AML-193 (cell line): ENCODE results near the gene ANKRD13D.
A peak's percentile ranks its signal among the peaks of the same experiment; 100 is the strongest.

Experiments
- DNase-seq, 2 experiments: peaks; one replicate each; lab custom pipeline; 2025; lab: John Stamatoyannopoulos, UW

The ANKRD13D gene

DNA sequence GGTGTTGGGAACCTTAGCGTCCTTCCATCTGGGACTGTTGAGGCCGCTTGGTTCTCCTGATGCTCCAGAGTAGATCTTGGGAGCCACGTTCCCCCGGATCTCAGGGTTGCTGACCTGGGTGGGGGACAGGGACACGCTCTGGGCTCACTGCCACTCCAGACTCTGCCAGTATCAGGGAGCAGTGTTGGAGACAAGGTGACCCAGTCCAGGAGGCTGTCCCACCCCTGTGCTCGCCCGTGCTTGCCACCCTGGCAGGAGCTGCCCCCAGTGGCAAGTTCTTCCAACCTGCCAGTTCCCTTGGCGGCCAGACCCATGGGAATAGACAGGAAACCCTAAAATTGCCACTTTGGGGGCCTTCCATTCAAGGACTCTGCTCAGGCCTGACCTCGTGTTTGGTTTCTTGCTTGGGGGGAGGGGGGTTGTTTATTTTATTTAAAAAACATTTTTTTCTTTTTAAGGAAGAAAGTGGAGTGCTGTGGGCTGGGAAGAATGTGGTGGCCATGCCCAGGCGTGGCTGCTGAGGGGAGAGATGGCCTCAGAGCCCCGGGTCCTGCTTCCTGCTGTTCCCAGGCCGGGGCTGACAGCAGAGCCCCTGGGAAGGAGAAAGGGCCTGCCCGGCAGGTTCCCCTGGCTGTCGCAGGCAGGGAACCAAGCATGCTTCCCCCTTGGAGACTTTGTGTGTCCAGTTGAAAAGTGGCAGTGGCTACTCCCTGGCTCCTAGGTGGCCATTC lies 15.7 kb upstream of the ANKRD13D start:
- DNase-seq = no peak

DNA sequence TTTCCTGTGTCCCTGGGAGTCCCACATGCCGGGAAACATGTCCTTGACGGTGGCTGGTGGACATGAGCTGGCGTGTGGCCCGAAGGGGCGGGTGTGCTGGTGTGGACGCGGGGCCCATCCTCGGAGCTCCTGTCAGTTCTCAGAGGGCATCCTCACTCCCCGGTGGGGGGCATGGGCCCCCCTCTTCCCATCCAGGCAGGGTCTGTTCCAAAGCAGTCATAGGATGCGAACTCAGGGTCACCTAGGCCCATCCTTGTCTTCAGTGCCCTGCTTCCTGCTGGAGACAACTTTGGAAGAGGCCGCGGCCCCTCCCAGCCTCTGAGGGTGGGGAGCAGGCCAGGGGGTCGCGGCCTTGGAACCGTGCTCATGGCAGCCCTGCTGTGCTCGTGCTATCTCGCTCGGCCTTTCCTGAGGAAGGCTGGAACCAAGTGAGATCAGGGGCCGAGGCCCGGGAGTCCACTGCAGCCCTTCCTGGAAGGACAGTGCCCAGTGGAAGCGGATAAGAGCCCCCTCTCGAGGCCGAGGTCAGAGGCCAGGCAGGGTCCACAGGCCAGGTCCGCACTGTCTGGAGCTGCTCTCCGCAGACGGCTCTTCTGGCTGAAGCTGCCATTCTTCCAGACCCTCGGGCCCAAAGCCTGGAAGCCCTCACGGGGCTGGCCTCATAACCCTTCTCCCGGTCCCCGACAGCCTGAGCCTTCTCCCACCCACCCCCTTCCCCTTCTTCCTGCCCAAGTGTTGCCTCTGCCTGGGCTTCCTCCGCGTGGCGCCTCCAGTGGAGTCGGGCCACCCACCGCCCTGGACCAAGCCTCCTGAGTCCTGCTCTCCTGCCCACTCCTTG lies 14.1 kb upstream of the ANKRD13D start:
- no peak for DNase-seq

DNA sequence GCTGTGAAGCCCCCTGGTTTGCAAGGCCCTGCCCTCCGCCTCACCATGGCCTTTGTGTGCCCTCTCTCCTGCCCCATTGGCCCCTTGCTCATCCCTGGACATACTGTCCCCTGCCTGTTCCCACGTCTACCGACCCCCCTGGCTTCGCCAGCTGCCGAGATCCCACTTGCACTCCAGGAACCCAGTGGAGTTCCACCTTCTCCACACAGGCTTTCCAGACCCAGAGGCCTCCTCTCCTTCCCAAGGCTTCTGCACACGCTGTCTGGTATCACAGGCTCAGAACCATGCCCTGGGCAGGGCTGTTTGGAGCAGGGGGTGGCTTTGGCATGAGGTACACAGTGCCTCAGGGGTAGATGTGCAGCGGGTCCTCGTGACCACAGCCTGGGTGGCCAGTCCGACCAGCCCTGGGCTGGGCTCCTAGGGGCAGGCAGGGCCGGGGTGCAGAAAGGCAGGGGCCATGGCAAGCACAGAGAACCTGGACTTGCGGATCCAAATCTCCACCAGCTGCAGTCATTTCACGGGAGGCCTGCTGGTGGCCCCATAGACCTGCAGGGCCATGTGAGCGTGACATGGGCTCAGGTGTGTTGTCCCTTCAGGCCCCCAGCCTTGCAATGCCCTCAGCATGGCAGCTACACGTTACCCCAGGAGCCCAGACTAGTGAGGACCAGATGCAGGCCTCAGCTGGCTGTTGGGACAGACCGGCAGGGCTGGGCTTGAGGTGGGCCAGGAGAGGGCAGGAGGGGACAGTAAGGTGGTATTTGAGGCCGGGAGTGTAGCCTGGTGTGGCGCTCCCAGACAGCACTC lies 13.3 kb upstream of the ANKRD13D start:
- no peak for DNase-seq

DNA sequence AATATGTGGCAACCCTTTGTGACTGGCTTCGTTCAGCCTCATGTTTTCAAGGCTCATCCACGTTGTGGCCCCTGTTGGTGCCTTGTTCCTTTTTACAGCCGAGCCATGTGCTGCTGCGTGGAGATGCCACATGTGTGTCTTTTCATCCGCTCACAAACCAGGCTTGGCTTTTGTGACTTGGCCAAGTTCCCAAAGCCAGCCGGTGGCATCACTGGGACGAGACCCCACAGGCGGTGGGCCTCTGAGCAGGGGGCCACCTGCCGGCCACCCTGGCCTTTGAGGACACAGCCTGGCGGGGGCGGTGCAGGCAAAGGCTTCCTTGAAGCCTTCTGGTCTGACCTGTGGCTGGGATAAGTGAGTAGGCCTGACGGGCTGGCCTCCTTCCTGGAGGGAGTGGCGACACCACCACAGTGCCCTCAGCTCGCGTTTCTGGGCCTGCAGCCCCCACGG lies 12.3 kb upstream of the ANKRD13D start:
- DNase-seq = peak; percentile 90 to 97

DNA sequence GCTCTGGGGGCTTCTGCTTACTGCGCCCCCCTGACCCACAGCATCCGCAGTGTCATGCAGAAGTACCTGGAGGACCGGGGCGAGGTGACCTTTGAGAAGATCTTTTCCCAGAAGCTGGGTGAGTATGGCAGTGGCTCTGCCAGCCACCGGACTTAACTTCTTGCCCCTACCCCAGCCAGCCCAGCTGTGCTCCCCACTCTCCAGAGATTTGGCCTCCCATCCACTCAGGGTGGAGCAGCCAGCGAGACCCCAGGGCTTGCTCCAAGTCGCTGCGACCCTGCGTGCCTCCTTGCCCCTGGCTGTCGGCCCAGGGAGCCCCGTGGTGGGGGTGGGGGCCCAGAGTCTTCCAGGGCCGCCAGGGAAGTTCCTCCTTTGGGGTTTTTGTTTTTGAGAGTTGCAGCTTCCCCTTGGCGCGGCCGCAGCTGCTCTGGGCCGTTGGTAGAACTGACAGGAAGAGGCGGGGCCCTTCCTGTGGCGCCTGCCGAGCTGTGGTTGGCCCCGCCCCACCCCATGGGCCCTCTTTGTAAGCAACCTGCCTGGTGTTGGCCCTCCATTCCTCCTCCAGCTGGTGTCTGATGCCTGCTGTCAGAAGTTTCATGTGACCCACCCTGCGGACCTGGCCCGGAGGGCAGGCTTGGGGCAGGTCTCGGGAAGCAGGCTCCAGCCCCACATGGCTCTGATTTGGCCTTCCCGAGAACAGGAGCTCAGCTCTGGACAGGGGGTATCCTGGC lies 11.7 kb upstream of the ANKRD13D start:
- peak; percentile 95 to 96 for DNase-seq

DNA sequence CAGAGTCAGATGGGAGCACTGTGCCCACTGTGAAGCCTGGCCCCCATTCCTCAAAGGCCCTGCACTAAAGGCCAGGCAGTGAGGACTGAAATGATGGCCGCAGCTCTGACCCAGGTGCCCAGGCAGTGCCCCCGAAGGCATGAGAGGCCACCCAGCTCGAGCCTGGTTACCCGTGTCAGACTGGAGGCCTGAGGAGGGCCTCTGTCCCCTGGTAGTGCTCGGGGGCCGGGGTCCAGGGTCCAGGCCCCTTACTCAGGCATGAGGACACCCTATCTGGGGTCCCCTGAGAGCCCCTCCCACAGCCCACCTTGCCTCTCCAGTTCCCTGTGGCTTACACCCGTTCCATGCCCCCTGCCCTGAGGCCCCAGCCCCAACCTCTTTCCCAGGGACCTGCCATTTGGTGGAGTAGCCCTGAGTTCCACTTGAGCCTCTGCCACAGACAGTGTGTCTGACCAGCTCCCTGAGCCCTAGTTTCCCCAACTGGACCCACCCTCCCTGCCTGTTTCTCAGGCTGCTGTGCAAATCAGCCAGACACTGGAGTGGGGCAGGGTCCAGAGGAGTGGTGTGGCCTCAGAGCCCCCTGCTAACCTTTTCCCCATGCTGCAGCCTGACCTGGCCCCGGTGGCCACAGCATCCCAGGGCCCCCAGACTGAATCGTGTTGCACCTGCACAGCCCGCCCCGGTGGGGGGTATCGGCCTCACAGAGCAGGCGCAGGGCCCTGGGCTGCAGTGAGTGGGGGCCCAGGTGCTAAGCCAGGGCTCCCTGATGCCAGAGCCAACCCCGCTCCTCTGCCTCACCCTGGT lies 10.8 kb upstream of the ANKRD13D start:
- DNase-seq = no peak

DNA sequence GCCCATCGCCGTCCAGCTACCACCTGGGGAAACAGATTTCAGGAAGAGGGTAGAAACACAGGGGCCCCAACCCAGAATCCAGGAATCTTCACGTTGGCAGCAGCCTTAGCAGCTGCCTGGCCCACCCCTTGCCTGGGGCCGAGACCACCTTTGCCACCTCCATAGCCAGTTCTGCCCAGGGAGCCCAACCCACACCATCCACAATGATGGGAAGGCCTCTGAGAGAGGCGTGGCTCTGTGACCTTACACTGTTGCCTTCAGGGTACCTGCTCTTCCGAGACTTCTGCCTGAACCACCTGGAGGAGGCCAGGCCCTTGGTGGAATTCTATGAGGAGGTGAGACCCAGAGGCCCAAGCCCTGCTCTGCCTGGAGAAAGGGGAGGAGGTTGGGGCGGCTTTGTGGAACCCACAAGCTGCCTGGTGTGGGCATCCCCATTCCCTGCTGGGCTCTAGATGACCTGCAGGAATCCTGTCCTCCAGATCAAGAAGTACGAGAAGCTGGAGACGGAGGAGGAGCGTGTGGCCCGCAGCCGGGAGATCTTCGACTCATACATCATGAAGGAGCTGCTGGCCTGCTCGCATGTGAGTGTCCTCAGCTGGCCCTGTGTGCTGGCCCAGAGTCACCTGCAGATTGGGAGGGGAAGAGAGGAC lies 10.0 kb upstream of the ANKRD13D start:
- no peak for DNase-seq

DNA sequence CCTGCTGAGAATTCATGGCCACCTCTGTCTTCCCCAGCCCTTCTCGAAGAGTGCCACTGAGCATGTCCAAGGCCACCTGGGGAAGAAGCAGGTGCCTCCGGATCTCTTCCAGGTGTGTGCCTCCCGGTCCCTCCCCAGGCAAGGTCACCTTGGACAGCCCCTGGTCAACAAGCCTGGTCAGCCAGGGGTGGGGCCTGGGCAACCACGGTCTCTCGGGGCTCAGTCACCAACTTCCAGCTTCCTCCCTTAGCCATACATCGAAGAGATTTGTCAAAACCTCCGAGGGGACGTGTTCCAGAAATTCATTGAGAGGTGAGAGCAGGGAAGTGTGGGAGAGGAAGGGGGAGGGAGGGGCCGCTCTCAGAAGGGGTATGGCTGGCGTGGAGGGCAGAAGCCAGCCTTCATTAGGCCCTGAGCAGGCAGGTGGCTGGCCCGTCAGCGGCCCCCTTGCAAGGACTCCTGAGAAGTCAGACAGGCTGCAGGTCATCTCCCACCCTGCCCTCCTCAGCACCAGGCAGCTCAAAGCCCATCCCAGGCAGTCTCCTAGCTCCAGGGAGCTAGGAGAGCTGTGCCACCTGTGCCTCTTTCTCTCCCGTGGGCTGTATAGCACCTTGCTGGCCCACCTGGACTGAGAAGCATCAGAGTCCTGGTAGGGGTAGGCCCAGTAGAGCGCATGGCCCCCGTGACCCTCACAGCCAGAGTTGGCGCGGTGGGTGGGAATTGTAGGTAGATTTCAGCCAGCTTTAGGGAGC lies 9.3 kb upstream of the ANKRD13D start:
- DNase-seq = no peak

DNA sequence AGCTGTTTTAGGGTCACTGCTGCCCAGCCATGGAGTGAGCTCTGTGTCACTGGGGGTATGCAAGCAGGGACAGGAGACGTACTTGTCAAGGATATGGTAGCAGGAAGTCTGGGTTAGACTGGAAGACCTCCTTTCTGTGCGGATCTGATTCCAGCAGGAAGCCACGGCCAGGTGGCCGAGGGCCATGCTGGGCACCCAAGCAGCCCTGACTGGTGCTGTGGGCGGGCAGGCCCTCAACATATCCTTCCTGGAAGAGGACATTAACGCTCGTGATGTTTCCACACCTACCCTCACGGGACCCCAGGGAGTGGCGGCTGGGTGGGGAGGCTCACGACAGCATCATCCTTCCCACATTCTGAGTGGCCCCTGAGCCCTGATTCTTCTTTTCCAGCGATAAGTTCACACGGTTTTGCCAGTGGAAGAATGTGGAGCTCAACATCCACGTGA lies 8.7 kb upstream of the ANKRD13D start:
- no peak for DNase-seq

DNA sequence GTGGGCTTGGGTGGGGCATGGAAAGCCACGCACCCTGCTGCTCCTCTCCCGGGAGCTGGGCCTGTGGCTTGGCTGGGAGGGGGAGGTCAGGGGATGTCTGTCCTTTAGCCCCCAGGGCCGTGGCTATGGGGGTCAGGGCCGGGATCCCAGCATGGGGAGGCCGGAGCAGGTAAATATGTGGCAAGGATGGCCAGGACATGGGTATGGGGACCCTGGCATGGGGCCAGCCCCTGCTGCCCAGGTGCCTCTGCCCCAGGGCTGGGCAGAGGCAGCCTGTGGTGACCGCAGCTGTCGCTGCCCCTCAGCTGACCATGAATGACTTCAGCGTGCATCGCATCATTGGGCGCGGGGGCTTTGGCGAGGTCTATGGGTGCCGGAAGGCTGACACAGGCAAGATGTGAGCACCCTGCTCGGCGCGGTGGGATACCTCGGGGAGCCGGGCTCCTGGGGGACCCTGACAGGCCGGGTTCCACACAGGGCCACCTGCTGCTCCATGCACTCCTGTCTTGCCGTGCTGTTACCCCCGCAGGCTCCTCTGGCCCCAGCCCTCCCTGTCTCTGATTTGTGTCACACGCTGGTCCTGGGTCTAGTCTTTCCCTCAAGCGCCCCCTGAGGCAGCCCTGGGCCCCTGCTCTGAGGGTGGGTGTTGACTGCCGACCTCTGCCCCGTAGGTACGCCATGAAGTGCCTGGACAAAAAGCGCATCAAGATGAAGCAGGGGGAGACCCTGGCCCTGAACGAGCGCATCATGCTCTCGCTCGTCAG lies 8.1 kb upstream of the ANKRD13D start:
- no peak for DNase-seq

DNA sequence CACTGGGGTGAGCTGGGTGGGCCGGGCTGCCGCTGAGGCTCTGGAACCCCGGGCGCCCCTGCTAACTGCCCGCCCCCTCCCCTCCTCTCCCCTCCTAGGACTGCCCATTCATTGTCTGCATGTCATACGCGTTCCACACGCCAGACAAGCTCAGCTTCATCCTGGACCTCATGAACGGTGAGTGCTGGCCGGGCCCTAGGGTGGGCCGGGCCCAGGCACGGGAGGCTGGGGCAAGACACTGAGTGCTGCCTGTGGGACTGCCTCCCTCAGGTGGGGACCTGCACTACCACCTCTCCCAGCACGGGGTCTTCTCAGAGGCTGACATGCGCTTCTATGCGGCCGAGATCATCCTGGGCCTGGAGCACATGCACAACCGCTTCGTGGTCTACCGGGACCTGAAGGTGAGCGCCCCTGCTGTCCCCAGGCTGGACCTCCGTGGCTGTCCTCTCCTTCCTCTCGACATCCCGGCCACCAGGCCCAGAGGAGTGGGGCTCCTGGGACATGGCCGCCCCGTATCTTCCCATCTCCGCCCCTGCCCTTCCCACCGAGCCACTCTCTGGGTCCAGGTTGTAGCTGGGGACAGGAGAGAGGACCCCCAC lies 7.5 kb upstream of the ANKRD13D start:
- no peak for DNase-seq

DNA sequence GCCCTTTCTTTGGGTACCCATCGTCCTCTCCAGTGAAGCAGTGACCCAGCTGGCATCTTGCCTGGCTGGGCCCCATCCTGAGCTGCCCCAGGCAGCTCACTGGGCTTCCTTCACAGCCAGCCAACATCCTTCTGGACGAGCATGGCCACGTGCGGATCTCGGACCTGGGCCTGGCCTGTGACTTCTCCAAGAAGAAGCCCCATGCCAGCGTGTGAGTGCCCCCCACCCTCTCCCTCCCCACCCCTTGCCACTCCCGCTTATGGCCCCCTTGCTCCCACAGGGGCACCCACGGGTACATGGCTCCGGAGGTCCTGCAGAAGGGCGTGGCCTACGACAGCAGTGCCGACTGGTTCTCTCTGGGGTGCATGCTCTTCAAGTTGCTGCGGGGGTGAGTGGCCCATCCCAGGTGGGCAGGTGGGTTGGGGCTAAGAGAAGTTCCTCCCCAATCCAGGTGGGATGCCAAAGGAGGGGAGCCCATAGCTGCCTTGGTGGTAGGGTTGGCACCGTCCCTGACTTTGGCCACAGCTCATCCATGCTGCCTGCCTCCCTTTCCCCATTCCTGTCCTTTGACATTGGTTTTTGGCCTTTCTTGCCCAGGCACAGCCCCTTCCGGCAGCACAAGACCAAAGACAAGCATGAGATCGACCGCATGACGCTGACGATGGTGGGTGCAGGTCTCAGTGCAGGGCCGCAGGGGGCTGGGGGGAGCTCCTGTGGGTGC lies 6.8 kb upstream of the ANKRD13D start:
- no peak for DNase-seq

DNA sequence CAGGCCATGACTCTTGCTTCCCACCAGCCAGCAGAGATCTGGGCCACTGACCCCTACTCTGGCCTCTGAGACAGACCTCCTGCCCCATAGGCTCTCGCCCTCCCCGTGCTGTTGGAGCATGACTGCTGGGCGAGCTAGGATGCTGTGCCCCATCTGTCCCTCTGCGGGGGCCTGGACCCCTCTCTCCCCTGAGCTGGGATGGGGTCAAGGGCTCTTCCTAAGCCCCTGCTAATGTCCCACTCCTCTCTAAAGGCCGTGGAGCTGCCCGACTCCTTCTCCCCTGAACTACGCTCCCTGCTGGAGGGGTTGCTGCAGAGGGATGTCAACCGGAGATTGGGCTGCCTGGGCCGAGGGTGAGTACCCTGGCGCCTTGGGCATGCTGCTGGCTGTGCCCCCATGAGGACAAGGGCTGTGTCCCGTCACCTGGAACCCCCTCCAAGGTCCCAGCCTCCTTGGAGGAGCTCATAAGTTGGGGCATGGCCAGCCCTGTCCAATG lies 6.2 kb upstream of the ANKRD13D start:
- no peak for DNase-seq

DNA sequence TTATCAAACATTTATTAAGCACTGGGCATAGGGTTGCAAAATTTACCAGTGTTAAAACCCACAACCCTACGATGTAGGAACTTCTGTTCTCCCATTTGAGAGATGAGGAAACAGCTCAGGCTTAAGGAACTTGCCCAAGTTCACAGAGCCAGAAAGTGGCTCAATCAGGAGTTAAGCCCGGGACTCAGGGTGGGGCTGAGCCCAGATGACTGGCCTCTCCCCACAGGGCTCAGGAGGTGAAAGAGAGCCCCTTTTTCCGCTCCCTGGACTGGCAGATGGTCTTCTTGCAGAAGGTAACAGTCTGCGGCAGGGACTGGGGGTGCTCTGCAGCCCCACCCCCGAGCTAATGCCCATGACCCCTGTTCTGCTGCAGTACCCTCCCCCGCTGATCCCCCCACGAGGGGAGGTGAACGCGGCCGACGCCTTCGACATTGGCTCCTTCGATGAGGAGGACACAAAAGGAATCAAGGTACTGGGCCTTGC lies 5.6 kb upstream of the ANKRD13D start:
- DNase-seq = peak; percentile 79 to 83

DNA sequence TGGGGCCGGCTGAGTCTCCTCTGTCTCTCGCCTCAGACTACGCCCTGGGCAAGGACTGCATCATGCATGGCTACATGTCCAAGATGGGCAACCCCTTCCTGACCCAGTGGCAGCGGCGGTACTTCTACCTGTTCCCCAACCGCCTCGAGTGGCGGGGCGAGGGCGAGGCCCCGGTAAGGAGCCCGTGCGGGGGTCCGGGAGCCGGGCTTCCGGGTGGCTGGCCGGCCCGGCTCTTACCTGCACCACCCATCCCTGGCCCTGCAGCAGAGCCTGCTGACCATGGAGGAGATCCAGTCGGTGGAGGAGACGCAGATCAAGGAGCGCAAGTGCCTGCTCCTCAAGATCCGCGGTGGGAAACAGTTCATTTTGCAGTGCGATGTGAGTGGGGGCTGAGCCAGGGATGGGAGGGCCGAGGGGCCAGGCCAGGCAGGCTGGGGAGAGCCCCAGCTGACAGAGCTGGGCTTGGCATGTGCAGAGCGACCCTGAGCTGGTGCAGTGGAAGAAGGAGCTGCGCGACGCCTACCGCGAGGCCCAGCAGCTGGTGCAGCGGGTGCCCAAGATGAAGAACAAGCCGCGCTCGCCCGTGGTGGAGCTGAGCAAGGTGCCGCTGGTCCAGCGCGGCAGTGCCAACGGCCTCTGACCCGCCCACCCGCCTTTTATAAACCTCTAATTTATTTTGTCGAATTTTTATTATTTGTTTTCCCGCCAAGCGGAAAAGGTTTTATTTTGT lies 4.1 kb upstream of the ANKRD13D start:
- no peak for DNase-seq
